Lung (tissue), 12 donors: ENCODE data around the gene CLDN2. TPM values are rescaled to one million over a fixed set of nuclear protein-coding genes. Genes with fewer than 3 reads are reported as not detected.

Source experiments
- ATAC-seq: fragments of 200-7000 bp; cut with Tn5 transposase; one replicate; pipeline ENCODE4 v1.9.1; 2020; ENCODE audit warnings: moderate number of reproducible peaks; ENCODE audit not compliant: insufficient read depth, low FRiP score
- DNase-seq, 3 donors: peaks; one replicate each; pipeline ENCODE4 v3.0.0-alpha.2; 2013 to 2017
- H3K27ac ChIP-seq, 2 donors: one replicate each; pipeline ENCODE4 v1.5.1; 2013; ENCODE audit warnings: mild to moderate bottlenecking in 2 of 2, moderate library complexity in 2 of 2, control low read depth in 1 of 2, inconsistent platforms in 1 of 2, low read depth in 1 of 2, low read length in 1 of 2
- H3K27me3 ChIP-seq, 3 donors: one replicate each; pipeline ENCODE4 v1.5.1; 2013; ENCODE audit warnings: low read length in 2 of 3; ENCODE audit not compliant: control insufficient read depth in 3 of 3, insufficient read depth in 3 of 3
- H3K36me3 ChIP-seq, 4 donors: one replicate each; pipeline ENCODE4 v1.5.1; 2013; ENCODE audit warnings: low read length in 4 of 4, mild to moderate bottlenecking in 1 of 4, moderate library complexity in 1 of 4; ENCODE audit not compliant: control insufficient read depth in 4 of 4, insufficient read depth in 4 of 4
- H3K4me1 ChIP-seq, 5 donors: one replicate each; pipeline ENCODE4 v1.5.1; 2013; ENCODE audit warnings: low read length in 5 of 5, mild to moderate bottlenecking in 2 of 5, moderate library complexity in 1 of 5; ENCODE audit not compliant: control insufficient read depth in 5 of 5, insufficient read depth in 5 of 5
- H3K4me3 ChIP-seq: one replicate; pipeline ENCODE4 v1.5.1; 2013; ENCODE audit warnings: mild to moderate bottlenecking, control low read depth, moderate library complexity
- H3K9ac ChIP-seq, 2 donors: one replicate each; pipeline ENCODE4 v1.5.1; 2013; ENCODE audit warnings: low read length in 2 of 2, control low read depth in 1 of 2; ENCODE audit not compliant: insufficient read depth in 1 of 2
- H3K9me3 ChIP-seq, 4 donors: one replicate each; pipeline ENCODE4 v1.5.1; 2013; ENCODE audit warnings: low read length in 3 of 4, mild to moderate bottlenecking in 1 of 4, moderate library complexity in 1 of 4; ENCODE audit not compliant: control insufficient read depth in 4 of 4, insufficient read depth in 3 of 4
- WGBS, 2 donors: extraction: QIAGEN DNeasy Blood & Tissue Kit; methylation state at CpG; one replicate each; pipeline ENCODE4 v1.1.7; 2013; 5-methylcytosine and 5-hydroxymethylcytosine counted together
- polyA plus RNA-seq, 2 donors: library from polyadenylated mRNA; stranded (reverse); fragments of 200-250 nt; gene quantifications; one replicate each; pipeline ENCODE4 v1.2.1, GENCODE V29; 2013
- total RNA-seq, 2 donors: library from RNA; depleted of rRNA in 1 of 2; stranded (reverse); fragments of >200 nt in 1 of 2; gene quantifications; one replicate each; pipeline ENCODE4 v1.2.1, GENCODE V29; 2014 to 2021
- TF ChIP-seq, protein P1 (sequence below): IDR thresholded peaks from 2 replicates; pipeline ENCODE4 v1.5.1; 2012; ENCODE audit warnings: mild to moderate bottlenecking; ENCODE audit errors: control extremely low read depth, extremely low read depth
- donor health status: control.
- donor health status: control.
- donor health status: Bipolar disorder and iron deficiency.
- donor health status: healthy.
- donor health status: DM: yes; HTN: yes; CAD: no.

The CLDN2 gene
- total and polyA plus RNA-seq, 4 donors = 0.07 to 0.46 (median 0.28) TPM; not detected in 1

DNA sequence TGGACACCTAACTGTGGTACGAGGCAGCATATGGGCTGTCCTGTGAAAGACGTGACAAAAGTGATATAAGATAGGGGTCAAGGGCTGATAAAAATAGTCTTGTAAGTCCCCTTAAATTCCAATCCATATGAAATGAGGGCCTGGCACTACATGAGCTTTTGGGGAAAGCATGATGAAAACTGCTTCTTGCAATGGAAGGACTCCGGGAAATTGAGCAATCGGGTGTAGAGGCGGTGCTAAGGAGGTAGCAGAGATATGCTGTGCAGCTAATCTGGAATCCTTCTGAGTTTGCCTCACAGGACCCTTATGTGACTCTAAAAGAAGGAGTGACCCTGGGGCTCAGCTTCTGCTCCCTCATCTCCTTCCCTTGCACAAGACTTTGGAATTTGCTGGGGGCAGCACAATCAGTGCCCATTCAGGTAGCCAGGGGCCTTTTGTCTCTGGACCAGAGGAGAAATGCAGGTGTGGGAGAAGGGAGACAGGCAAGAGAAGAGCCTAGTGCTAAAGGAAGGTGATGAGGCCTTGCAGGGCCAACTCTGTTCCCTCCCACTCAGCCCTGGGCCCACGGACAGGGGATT, 12.8 kb downstream of the CLDN2 start:
- Histone ChIP-seq H3K4me1 (peaks cover 0 to 16% (median 0%) of the 10 kb centered on the region in 5 donors), H3K4me3 (no peak overlapping the region), H3K36me3 (peaks cover 0 to 2% (median 0%) of the 10 kb centered on the region in 4 donors), H3K27ac (peak overlapping the region in 1 of 2 donors; percentile 49), H3K27me3 (peaks cover 4 to 21% (median 17%) of the 10 kb centered on the region in 3 donors), H3K9ac (no peak overlapping the region), H3K9me3 (no peaks in the 10 kb centered on the region)
- DNase-seq (peak in 2 of 3 donors; percentile 32 to 65), ATAC-seq (no peak)
- WGBS, 2 donors = 49 to 55% methylated on average over 5 to 6 of the region's 6 CpGs
- TF ChIP-seq, protein P1, sequence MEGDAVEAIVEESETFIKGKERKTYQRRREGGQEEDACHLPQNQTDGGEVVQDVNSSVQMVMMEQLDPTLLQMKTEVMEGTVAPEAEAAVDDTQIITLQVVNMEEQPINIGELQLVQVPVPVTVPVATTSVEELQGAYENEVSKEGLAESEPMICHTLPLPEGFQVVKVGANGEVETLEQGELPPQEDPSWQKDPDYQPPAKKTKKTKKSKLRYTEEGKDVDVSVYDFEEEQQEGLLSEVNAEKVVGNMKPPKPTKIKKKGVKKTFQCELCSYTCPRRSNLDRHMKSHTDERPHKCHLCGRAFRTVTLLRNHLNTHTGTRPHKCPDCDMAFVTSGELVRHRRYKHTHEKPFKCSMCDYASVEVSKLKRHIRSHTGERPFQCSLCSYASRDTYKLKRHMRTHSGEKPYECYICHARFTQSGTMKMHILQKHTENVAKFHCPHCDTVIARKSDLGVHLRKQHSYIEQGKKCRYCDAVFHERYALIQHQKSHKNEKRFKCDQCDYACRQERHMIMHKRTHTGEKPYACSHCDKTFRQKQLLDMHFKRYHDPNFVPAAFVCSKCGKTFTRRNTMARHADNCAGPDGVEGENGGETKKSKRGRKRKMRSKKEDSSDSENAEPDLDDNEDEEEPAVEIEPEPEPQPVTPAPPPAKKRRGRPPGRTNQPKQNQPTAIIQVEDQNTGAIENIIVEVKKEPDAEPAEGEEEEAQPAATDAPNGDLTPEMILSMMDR = no peak

DNA sequence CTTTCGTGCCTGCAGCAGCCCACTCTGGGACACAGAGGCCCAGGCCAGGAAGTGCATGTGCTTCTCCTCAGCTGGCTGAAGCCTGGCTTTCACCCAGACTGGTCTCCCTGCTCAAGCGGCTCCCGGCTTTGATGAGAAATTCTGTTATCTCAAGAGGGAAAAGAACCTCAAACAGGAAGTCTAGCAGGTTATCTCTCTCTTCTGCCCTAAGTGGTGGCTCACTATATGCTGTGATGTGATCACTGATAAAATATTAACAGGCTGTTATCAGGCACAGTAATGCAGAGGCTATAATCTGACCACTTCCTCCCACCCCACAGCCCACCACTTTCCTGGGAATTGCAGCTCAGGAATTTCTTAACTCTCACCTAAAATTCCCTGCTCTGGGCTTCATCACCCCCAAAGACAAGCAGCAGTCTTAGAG, 13.3 kb downstream of the CLDN2 start:
- Histone ChIP-seq H3K9ac (no peak overlapping the region), H3K36me3 (peaks cover 0 to 2% (median 0%) of the 10 kb centered on the region in 4 donors), H3K4me3 (no peak overlapping the region), H3K4me1 (peaks cover 0 to 16% (median 0%) of the 10 kb centered on the region in 5 donors), H3K27me3 (peaks cover 4 to 21% (median 17%) of the 10 kb centered on the region in 3 donors), H3K27ac (peak overlapping the region in 1 of 2 donors; percentile 26), H3K9me3 (no peaks in the 10 kb centered on the region)
- TF ChIP-seq, protein P1 = no peak
- DNase-seq = peak; percentile 41 to 75 (median 56)
- ATAC-seq = peak; percentile 12
- WGBS, 2 donors = 0 to 24% methylated on average over 2 to 3 of the region's 3 CpGs

DNA sequence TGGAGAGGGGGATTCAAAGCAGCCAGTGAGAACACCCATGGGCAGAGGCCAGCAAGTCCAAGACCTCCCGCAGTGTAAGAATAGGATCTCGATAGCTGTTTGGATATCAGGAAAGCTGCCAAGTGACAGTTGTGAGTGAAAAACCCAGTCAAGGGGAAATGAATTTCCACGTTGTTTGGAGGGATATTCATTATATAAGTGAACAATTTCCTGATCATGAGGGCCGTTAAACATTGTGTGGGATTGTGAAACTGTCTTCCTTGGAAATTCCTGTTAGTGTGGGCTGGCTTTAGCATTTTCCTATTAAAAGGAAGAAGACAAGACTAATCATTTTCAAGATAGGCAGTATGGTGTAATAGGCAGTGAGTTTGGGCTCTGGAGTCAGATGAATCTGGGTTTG, 15.0 kb downstream of the CLDN2 start:
- no peak for ATAC-seq

More for the DNA sequence above, 15.0 kb downstream of the CLDN2 start:
- H3K27ac ChIP-seq = no peak overlapping the region
- no peaks in the 10 kb centered on the region for H3K9me3 ChIP-seq
- no peak overlapping the region for H3K9ac ChIP-seq
- H3K4me3 ChIP-seq = no peak overlapping the region
- H3K36me3 ChIP-seq = peaks cover 0 to 2% (median 0%) of the 10 kb centered on the region in 4 donors
- peak in 2 of 3 donors; percentile 38 to 53 for DNase-seq
- peaks cover 4 to 18% (median 17%) of the 10 kb centered on the region in 3 donors for H3K27me3 ChIP-seq
- 40 to 55% methylated on average over 4 of the region's 4 CpGs for WGBS, 2 donors
- peaks cover 0 to 16% (median 0%) of the 10 kb centered on the region in 5 donors for H3K4me1 ChIP-seq
- TF ChIP-seq, protein P1 = no peak
